ENCODE measurements around the gene SUSD2. TPM values are rescaled to one million over a fixed set of nuclear protein-coding genes. Genes with fewer than 3 reads are reported as not detected.

Gene SUSD2
- total and polyA plus RNA-seq, 2 of the 4 experiments (the other 2 are of a cell fraction): 0.18 to 1.6 TPM

GRCh38 chr22:24231706-24232105 lies 50.4 kb downstream of the SUSD2 start:
- H3K79me1 ChIP-seq (ENCODE audit: low read depth in 1 of 2, low read length in 2 of 2): no peaks in the 10 kb centered on the region; a peak in 1 of 4 replicates
- no peak overlapping the region for H3K27ac ChIP-seq (ENCODE audit: insufficient read depth, low read length)
- no peaks in the 10 kb centered on the region; the same call in 1 of the 2 replicates for H3K9me1 ChIP-seq (ENCODE audit: insufficient read depth, low read length)
- H2BK15ac ChIP-seq (ENCODE audit: low read depth, low read length): no peak overlapping the region
- ChIA-PET CTCF (interaction anchor here (1.2 kb wide), 1 partner anchor 42 kb away, joined by 4 read pairs; no protein-coding TSS in a partner anchor), POLR2A (ENCODE audit: unreplicated experiment) (no interaction called here)
- BruUV-seq (replicated peaks): no TSS peak
- H4K8ac ChIP-seq (ENCODE audit: low read depth in 2 of 2, low read length in 2 of 2): no peak overlapping the region; a peak in 1 of 4 replicates
- no peak overlapping the region for H3K4me3 ChIP-seq (ENCODE audit: insufficient read depth, low read depth, low read length)
- no peaks in the 10 kb centered on the region; the same call in 1 of the 2 replicates for H3K36me3 ChIP-seq (ENCODE audit: control insufficient read depth, insufficient read depth, low read length)
- no peak overlapping the region for H3K14ac ChIP-seq (replicated peaks; ENCODE audit: low read depth, low read length)
- no peak overlapping the region for H2BK5ac ChIP-seq (ENCODE audit: low read depth, low read length, poor library complexity, severe bottlenecking)
- H3K4me2 ChIP-seq (ENCODE audit: low read depth, low read length): no peak overlapping the region
- dilution Hi-C loops (cut with HindIII; ENCODE audit: low sequenced_read_pairs, unreplicated experiment) (no loop called here), in situ Hi-C loops (cut with MboI; ENCODE audit: low sequenced_read_pairs) (no loop called here), intact Hi-C loops (cut with micrococcal nuclease) (no loop called here)
- TF ChIP-seq USF2 (IDR thresholded peaks at IDR 0.05; ENCODE audit: low read depth, low read length): no peak
- TF ChIP-seq FOS (IDR thresholded peaks at IDR 0.05; ENCODE audit: low read depth, low read length): no peak
- TF ChIP-seq BHLHE40 (IDR thresholded peaks at IDR 0.05; ENCODE audit: low read depth, low read length): no peak
- no peak for TF ChIP-seq POLR2A (IDR thresholded peaks at IDR 0.05; ENCODE audit: low read depth, low read length)
- TF ChIP-seq RAD21 (IDR thresholded peaks at IDR 0.05; ENCODE audit: low read length): no peak
- TF ChIP-seq CHD1 (IDR thresholded peaks at IDR 0.05; ENCODE audit: low read depth, low read length): no peak
- no peak for TF ChIP-seq CEBPB (IDR thresholded peaks at IDR 0.05; ENCODE audit: low read depth, low read length)
- TF ChIP-seq MXI1 (IDR thresholded peaks at IDR 0.05; ENCODE audit: borderline replicate concordance, low read depth, low read length): no peak
- H2BK20ac ChIP-seq (ENCODE audit: low read depth, low read length): no peak overlapping the region
- peak overlapping the region; percentile 50; the same call in 1 of the 2 replicates for H2AK5ac ChIP-seq (ENCODE audit: low read depth, low read length)
- no peak for DNase-seq
- H4K5ac ChIP-seq (ENCODE audit: low read depth, low read length): no peak overlapping the region
- no peaks in the 10 kb centered on the region for H4K20me1 ChIP-seq (ENCODE audit: insufficient read depth, low read length)
- H2AFZ ChIP-seq (replicated peaks; ENCODE audit: low read length, poor library complexity): no peak overlapping the region
- no peak overlapping the region for H2AK9ac ChIP-seq (replicated peaks; ENCODE audit: low read depth, low read length, poor library complexity)
- no peak overlapping the region for H3K9ac ChIP-seq (ENCODE audit: low read depth, low read length)
- H4K91ac ChIP-seq (ENCODE audit: insufficient read depth, low read depth, low read length): no peak overlapping the region
- no CpG with 5 or more reads among the region's 9 CpGs for WGBS, 2 experiments (ENCODE audit: extremely low coverage in 2 of 2, insufficient read length in 1 of 2)
- H3K4ac ChIP-seq (ENCODE audit: low read depth, low read length): peak overlapping the region; percentile 35; the same call in 1 of the 2 replicates
- no peaks in the 10 kb centered on the region for H3K27me3 ChIP-seq (ENCODE audit: control insufficient read depth, insufficient read depth, low read length)
- H3K4me1 ChIP-seq (ENCODE audit: control insufficient read depth, insufficient read depth, low read length): no peaks in the 10 kb centered on the region
- no peak overlapping the region for H3K23ac ChIP-seq (ENCODE audit: low read depth, low read length)
- no peak overlapping the region for H3K56ac ChIP-seq (ENCODE audit: extremely low read depth, insufficient read depth, low read length)
- ATAC-seq (ENCODE audit: low read depth): no peak
- H3K18ac ChIP-seq (ENCODE audit: low read depth, low read length): no peak overlapping the region
- H3K9me3 ChIP-seq (ENCODE audit: control insufficient read depth, insufficient read depth, low read length): peaks cover 2% of the 10 kb centered on the region; the same call in 1 of the 2 replicates
- H2BK120ac ChIP-seq (ENCODE audit: low read depth, low read length): no peak overlapping the region

All from IMR-90 (cell line).